DOHH2 (cell line): ENCODE results near the gene GRIN2C.

ENCODE experiments used
- CTCF ChIP-seq: fragments of 200-600 bp; sonication (generic); IDR thresholded peaks from one replicate; pipeline ENCODE4 v1.5.1; 2014; ENCODE audit warnings: antibody characterized with exemption, mild to moderate bottlenecking, low read depth, low read length; ENCODE audit not compliant: poor library complexity, severe bottlenecking
- EZH2phosphoT487 ChIP-seq: fragments of 200-600 bp; sonication (generic); IDR thresholded peaks from 2 replicates; pipeline ENCODE4 v1.6.1; 2017; ENCODE audit warnings: borderline replicate concordance, mild to moderate bottlenecking, antibody characterized with exemption, low read length, moderate library complexity, mixed read lengths

- TF ChIP-seq CTCF (no peak), EZH2phosphoT487 (no peak)
Measured at GRCh38 chr17:74819801-74820436, 39.8 kb downstream of the GRIN2C start.
